ENCODE measurements around the gene ITPRIP. TPM values are rescaled to one million over a fixed set of nuclear protein-coding genes. Genes with fewer than 3 reads are reported as not detected.

ITPRIP gene
- 10 to 100 TPM; 10.0 to 13.7 (median 11.3) TPM for polyA plus RNA-seq (ENCODE audit: insufficient read length in 4 of 4)

- DNase-seq (ENCODE audit: low read depth in 4 of 4, low spot score in 3 of 4) = no peak
Measured at GRCh38 chr10:104337985-104338735, at the start of gene ITPRIP. ITPRIP (minus strand) TSS chr10:104338465; CDS start chr10:104316051, 22,414 bp downstream.

- DNase-seq (ENCODE audit: low read depth in 4 of 4, low spot score in 3 of 4) = no peak
Measured at GRCh38 chr10:104387130-104387888, 49.0 kb upstream of the ITPRIP start.

- DNase-seq (ENCODE audit: low read depth in 4 of 4, low spot score in 3 of 4) = no peak
Measured at GRCh38 chr10:104380336-104380735, 42.1 kb upstream of the ITPRIP start.

GRCh38 chr10:104376784-104377300 lies 38.6 kb upstream of the ITPRIP start:
- no peak for DNase-seq (ENCODE audit: low read depth in 4 of 4, low spot score in 3 of 4)

- DNase-seq (ENCODE audit: low read depth in 4 of 4, low spot score in 3 of 4) = no peak
Measured at GRCh38 chr10:104374591-104374990, 36.3 kb upstream of the ITPRIP start.

GRCh38 chr10:104371753-104372152 lies 33.5 kb upstream of the ITPRIP start:
- DNase-seq (ENCODE audit: low read depth in 4 of 4, low spot score in 3 of 4) = no peak

GRCh38 chr10:104368381-104368780 lies 30.1 kb upstream of the ITPRIP start:
- DNase-seq (ENCODE audit: low read depth in 4 of 4, low spot score in 3 of 4) = no peak

- DNase-seq (ENCODE audit: low read depth in 4 of 4, low spot score in 3 of 4) = no peak
Measured at GRCh38 chr10:104367904-104368303, 29.6 kb upstream of the ITPRIP start.

- DNase-seq (ENCODE audit: low read depth in 4 of 4, low spot score in 3 of 4) = no peak
Measured at GRCh38 chr10:104359811-104360210, 21.5 kb upstream of the ITPRIP start.

- DNase-seq (ENCODE audit: low read depth in 4 of 4, low spot score in 3 of 4) = peak; percentile 81 to 86 (median 84)
Measured at GRCh38 chr10:104353325-104354048, 15.2 kb upstream of the ITPRIP start, which contains the start of gene CFAP58. CFAP58 (plus strand) TSS chr10:104353833; CDS start chr10:104353898, 65 bp downstream.

GRCh38 chr10:104351919-104352318 lies 13.7 kb upstream of the ITPRIP start:
- DNase-seq (ENCODE audit: low read depth in 4 of 4, low spot score in 3 of 4) = no peak

- DNase-seq (ENCODE audit: low read depth in 4 of 4, low spot score in 3 of 4) = no peak
Measured at GRCh38 chr10:104351061-104351702, 12.9 kb upstream of the ITPRIP start.

GRCh38 chr10:104350127-104350635 lies 11.9 kb upstream of the ITPRIP start:
- DNase-seq (ENCODE audit: low read depth in 4 of 4, low spot score in 3 of 4) = no peak

GRCh38 chr10:104349623-104350126 lies 11.4 kb upstream of the ITPRIP start:
- DNase-seq (ENCODE audit: low read depth in 4 of 4, low spot score in 3 of 4) = no peak

GRCh38 chr10:104348601-104349000 lies 10.3 kb upstream of the ITPRIP start:
- no peak for DNase-seq (ENCODE audit: low read depth in 4 of 4, low spot score in 3 of 4)

GRCh38 chr10:104347295-104348045 lies 9.2 kb upstream of the ITPRIP start:
- DNase-seq (ENCODE audit: low read depth in 4 of 4, low spot score in 3 of 4) = no peak

- no peak for DNase-seq (ENCODE audit: low read depth in 4 of 4, low spot score in 3 of 4)
Measured at GRCh38 chr10:104345941-104346340, 7.7 kb upstream of the ITPRIP start.

GRCh38 chr10:104345515-104345914 lies 7.2 kb upstream of the ITPRIP start:
- no peak for DNase-seq (ENCODE audit: low read depth in 4 of 4, low spot score in 3 of 4)

GRCh38 chr10:104344219-104344618 lies 6.0 kb upstream of the ITPRIP start:
- no peak for DNase-seq (ENCODE audit: low read depth in 4 of 4, low spot score in 3 of 4)

Measured in right renal pelvis (tissue), 4 donors.